GM10266 (cell line): ENCODE results near the gene ZNF785.

ENCODE experiments used
- DNase-seq: peaks from one replicate; pipeline ENCODE4 v3.0.0; 2012; ENCODE audit errors: extremely low spot score
- CTCF ChIP-seq: IDR thresholded peaks from 2 replicates; pipeline ENCODE4 v1.5.1; 2012; ENCODE audit warnings: mild to moderate bottlenecking, low read depth; ENCODE audit not compliant: control insufficient read depth, insufficient read depth; ENCODE audit errors: missing control alignments

The ZNF785 gene

GRCh38 chr16:30574678-30575077 lies 10.8 kb downstream of the ZNF785 start:
- no peak for TF ChIP-seq CTCF
- DNase-seq, result no peak

- DNase-seq, result peak; percentile 97
- no peak for TF ChIP-seq CTCF
Observed at GRCh38 chr16:30571445-30572322, 13.8 kb downstream of the ZNF785 start, which contains the start of gene ZNF688. Gene ZNF688, minus strand, starts transcription at chr16:30571714. Its CDS starts 85 bp downstream, at chr16:30571629.

GRCh38 chr16:30570636-30571444 lies 14.7 kb downstream of the ZNF785 start:
- DNase-seq, result peak; percentile 62

GRCh38 chr16:30569746-30570635 lies 15.5 kb downstream of the ZNF785 start:
- no peak for DNase-seq
- TF ChIP-seq CTCF, result no peak

More at GRCh38 chr16:30570636-30571444, 14.7 kb downstream of the ZNF785 start:
- TF ChIP-seq CTCF, result no peak

- no peak for DNase-seq
- TF ChIP-seq CTCF, result no peak
Observed at GRCh38 chr16:30569281-30569680, 16.2 kb downstream of the ZNF785 start.

- DNase-seq, result peak; percentile 78
- TF ChIP-seq CTCF, result no peak
Observed at GRCh38 chr16:30567991-30568638, 17.4 kb downstream of the ZNF785 start.
